Activated CD8-positive, alpha-beta memory T cell treated with anti-CD3 and anti-CD28 coated beads for 4 hours (primary cell): ENCODE data around the gene RFX3.
"Not testable (repeated sequence)": the region's sequence is repeated elsewhere in the genome, so short reads cannot be mapped to it uniquely, and the experiment has no call there.

Experiments used
- DNase-seq, 2 donors: peaks; one replicate each; pipeline ENCODE4 v3.0.0-alpha.2; 2020; ENCODE audit warnings: low read depth in 2 of 2

Gene RFX3

GRCh38 chr9:3359048-3359692 lies 166.6 kb downstream of the RFX3 start:
- no peak for DNase-seq

- no peak for DNase-seq
Measured at GRCh38 chr9:3348169-3348568, 177.6 kb downstream of the RFX3 start.

DNA sequence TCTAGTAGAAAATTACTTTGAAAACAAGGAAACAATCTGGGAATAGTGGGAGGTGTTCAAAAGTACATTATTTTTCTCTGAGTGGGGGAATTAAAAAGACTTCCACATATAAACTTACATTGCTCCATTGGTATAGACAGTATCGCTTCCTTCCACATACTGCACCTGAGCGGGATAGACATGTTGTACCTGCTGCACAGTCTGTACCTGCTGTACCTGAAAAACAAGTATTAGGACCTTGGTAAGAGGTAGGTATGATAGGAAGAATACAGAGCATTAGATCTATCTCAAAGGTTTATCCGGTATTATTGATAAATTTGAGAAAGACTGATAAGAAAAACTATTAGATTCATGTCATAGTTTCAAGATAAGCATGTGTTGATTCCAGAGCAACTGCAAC lies 179.3 kb downstream of the RFX3 start:
- DNase-seq, result no peak

- DNase-seq, result no peak
Measured at GRCh38 chr9:3343671-3344070, 182.1 kb downstream of the RFX3 start.

- DNase-seq, result no peak
Measured at GRCh38 chr9:3342159-3342777, 183.5 kb downstream of the RFX3 start.

DNA sequence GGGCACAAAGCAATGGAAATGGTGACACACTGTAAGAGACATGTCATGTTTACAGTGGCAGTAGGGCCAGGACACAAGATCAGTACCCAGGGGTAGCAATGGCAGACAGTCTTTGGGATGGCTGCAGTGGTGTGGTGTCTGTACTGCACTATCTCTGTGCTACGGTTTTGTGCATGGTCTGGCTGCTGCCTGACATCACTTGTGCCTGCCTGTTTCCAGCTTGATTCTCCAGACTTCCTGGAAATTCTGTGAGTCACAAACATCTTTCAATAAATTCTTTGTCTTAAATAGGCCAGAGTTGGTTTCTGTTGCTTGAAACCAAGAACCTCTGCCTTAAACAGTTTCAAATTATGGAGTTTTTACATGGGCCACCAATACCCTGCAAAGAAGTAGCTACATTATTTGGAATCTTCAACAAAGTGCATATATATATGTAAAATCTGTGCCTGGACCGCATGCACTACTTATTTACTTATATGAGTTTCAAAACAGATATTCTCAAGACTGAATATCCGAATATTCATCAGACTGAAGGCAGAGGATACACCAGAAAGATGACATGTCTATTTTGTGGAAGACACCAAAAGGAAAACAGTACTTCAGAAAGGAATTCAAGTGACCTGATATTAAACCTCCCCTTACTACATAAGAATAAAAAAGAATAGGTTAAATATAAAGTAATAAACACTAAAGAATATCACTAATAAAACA lies 188.1 kb downstream of the RFX3 start:
- DNase-seq, result no peak

GRCh38 chr9:3336951-3337350 lies 188.8 kb downstream of the RFX3 start:
- DNase-seq, result no peak

DNA sequence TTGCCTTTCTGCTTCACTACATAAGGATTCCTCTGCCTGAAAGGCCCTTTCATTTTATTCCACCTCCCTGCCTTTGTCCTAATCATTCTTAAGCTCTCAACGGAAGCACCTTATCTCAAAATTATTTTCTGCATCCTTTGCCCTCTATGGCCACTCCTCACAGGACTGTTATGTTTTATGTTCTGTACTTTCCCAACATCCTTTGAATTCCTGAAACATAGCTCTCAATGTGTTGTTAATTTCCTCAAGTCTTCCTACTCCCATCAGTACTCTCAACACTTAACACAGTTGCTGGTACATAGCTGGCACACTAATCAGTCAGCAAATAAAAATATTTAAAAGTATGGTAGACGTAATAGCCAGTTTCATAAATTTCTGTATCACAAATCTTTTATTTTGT lies 193.0 kb downstream of the RFX3 start:
- no peak for DNase-seq

GRCh38 chr9:3331801-3332200 lies 194.0 kb downstream of the RFX3 start:
- no peak for DNase-seq

- no peak for DNase-seq
Measured at GRCh38 chr9:3330792-3331420, 194.9 kb downstream of the RFX3 start.

DNA sequence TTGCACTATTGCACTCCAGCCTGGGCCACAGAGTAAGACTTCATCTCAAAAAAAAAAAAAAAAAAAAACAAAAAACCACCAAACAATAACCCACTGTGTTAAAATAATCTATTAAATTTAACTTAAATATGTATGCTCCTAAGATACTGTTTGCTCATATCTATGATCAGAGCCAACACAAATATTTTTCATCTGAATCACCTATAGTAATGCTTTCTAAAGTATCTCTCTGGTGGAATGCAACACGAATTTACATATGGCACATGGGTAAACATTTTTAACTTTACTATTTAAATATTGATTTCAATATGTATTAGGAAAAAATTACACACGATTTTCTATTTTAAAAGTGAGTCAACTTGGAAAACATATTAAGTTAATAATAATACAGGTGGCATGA lies 196.4 kb downstream of the RFX3 start:
- DNase-seq, result no peak

DNA sequence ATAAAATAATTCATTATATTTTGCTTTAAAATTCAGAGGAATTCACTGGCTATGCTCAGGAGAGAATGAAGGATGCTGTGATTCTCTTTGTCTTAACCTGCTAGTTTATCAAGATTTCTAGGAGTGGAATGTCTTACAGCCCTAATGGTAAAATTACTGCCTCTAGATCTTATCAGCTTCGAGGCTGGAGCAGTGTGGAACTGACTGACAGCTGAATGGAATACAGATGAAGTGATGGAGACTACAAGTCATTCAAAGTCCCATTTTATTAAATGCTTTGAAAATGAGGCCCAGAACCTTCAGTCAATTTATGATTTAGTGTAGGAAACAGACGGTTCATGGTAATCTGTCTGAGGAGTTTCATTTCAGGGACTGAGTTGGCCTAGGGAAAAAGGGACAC lies 202.1 kb downstream of the RFX3 start:
- DNase-seq, result no peak

DNA sequence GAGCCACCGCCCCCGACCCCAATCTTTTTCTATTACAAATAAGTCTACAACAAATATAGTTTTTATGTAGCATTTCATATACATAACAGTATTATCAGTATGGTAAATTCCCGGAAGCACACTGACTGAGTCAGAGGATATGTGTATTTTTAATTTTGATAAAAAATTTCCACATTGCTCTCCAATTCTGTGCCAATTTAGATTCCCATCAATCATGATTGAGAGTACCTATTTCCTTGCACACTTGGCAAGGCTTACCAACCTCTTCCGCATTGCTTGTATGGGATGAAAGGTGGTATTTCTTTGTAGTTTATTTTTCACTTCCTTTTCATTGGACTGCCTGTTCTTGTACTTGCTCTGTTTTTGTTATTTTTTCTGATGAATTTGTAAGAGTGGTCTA lies 204.6 kb downstream of the RFX3 start:
- DNase-seq, result no peak

DNA sequence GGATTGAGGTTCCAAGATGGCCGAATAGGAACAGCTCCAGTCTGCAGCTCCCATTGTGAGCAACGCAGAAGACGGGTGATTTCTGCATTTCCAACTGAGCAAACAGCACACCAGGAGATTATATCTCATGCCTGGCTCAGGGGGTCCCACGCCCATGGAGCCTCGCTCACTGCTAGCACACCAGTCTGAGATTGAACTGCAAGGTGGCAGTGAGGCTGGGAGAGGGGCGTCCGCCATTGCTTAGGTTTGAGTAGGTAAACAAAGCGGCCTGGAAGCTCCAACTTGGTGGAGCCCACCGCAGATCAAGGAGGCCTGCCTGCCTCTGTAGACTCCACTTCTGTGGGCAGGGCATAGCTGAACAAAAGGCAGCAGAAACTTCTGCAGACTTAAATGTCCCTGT lies 213.2 kb downstream of the RFX3 start:
- not testable (repeated sequence) for DNase-seq

GRCh38 chr9:3308609-3309008 lies 217.2 kb downstream of the RFX3 start:
- no peak for DNase-seq

DNA sequence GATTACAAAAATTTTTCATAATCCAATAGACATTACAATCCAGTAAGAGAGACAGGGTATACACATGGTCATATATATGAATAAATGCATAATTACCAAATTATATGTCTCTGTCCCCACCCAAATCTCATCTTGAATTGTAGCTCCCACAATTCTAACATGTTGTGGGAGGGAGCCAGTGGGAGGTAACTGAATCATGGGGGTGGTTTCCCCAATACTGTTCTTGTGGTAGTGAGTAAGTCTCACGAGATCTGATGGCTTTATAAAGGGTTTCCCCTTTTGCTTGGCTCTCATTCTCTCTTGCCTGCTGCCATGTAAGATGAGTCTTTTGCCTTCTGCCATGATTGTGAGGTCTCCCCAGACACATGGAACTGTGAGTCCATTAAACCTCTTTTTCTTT lies 221.4 kb downstream of the RFX3 start:
- DNase-seq, result not testable (repeated sequence)

DNA sequence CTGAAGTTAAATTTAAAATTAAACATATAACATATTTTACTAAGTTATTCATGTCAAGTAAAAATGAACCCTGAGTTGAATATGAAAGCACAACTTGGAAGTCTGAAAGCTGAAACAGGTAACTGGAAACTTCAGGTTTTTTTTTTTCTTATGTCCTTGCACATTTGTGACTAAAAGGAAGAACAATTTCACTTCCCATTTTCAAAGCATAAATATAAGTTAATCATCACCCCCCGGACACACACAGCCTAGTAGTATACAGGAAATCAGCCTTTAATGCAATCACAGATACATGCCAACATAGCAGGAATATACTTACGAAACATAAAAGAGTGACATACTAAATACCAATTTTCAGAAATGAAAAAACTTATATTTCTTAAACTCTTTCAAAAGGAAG lies 225.9 kb downstream of the RFX3 start:
- DNase-seq, result no peak

- DNase-seq, result no peak
Measured at GRCh38 chr9:3296536-3296935, 229.3 kb downstream of the RFX3 start.

- no peak for DNase-seq
Measured at GRCh38 chr9:3292311-3292710, 233.5 kb downstream of the RFX3 start.

DNA sequence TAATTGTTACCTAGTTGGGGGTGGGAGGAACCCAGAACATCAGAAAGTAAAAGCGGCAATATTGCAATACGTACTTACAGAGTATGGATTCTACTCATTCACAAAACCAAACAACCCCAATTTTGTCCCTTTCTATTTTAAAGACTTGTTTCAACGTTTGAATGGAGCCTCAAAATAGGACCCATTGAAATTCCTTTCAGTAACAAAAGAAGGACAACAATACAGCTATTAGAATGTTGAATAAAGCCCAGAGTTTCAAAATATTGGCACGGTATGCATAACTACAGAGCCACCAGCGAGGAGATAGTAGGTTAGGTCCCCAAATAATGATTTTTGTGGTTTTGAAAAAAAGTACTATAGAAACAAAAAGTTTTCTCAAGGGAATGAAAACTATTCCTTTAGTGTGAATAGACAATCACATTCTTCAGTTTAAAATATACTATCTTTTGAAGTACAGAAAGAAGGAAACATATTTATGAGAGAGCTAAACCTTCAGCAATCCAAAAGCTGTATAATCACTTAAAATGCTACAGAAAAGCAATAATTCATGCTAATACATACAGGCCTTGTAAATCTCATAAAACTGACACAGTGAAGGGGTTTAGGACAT lies 235.5 kb downstream of the RFX3 start:
- no peak for DNase-seq

GRCh38 chr9:3288686-3289085 lies 237.1 kb downstream of the RFX3 start:
- DNase-seq, result no peak

GRCh38 chr9:3285365-3286161 lies 240.2 kb downstream of the RFX3 start:
- no peak for DNase-seq
